HCT116 (cell line): ENCODE data around the gene PRRX1. TPM values are rescaled to one million over a fixed set of nuclear protein-coding genes. Genes with fewer than 3 reads are reported as not detected.

Experiments
- ATAC-seq: fragments of 200-7000 bp; cut with Tn5 transposase; 2 replicates; pipeline ENCODE4 v1.9.1; 2020; ENCODE audit warnings: mild to moderate bottlenecking, moderate library complexity
- BruUV-seq: library from RNA; stranded (reverse); fragments of 400-500 nt; replicated peaks from 2 replicates; lab custom pipeline; 2021; lab: Mats Ljungman, UMichigan
- CTCF ChIA-PET: fragments of 300-600 bp; sonication (Branson Sonifier 250); formaldehyde crosslinking; loops from one replicate; lab custom pipeline; 2021; ENCODE audit warnings: antibody characterized with exemption; lab: Charles Lee
- POLR2A ChIA-PET: fragments of 300-600, 350-600 bp; sonication (Branson Sonifier 250); formaldehyde crosslinking; loops from one replicate; lab custom pipeline; 2021; ENCODE audit warnings: antibody characterized with exemption; lab: Charles Lee
- RAD21 ChIA-PET, 2 experiments: fragments of 300-600 bp; sonication (Branson Sonifier 250); formaldehyde crosslinking; loops; one replicate each; lab custom pipeline; 2023; ENCODE audit warnings: low total read pairs in 2 of 2; ENCODE audit not compliant: uncharacterized antibody in 2 of 2, unreplicated experiment in 2 of 2, low non-redundant PET in 1 of 2; lab: Charles Lee
- DNase-seq: peaks from one replicate; pipeline ENCODE4 v3.0.0-alpha.2; 2010; ENCODE audit warnings: low read depth, low spot score
- H2AFZ ChIP-seq: fragments of 200-600 bp; shearing (Covaris generic), sonication (generic); 2 replicates; pipeline ENCODE4 v1.6.1; 2017; ENCODE audit warnings: low read depth, mixed run types, mixed read lengths, antibody characterized with exemption, low read length; ENCODE audit not compliant: poor library complexity, severe bottlenecking
- H3K27ac ChIP-seq: 2 replicates; pipeline ENCODE4 v1.5.1; 2012; ENCODE audit warnings: low read depth, low read length
- H3K27me3 ChIP-seq: fragments of 200-600 bp; sonication (generic); 2 replicates; pipeline ENCODE4 v1.6.1; 2016; ENCODE audit warnings: mixed run types, low read length, mixed read lengths; ENCODE audit not compliant: insufficient read depth
- H3K36me3 ChIP-seq, 2 experiments: fragments of 200-500 bp in 1 of 2; fragments of 200-600 bp in 1 of 2; sonication (Bioruptor generic) in 1 of 2; sonication (generic) in 1 of 2; 2 replicates each; pipeline versions ENCODE4 v1.5.1 to v1.6.1; 2014 to 2016; ENCODE audit warnings: low read length in 2 of 2, inconsistent platforms in 1 of 2, mixed read lengths in 1 of 2, mixed run types in 1 of 2; ENCODE audit not compliant: insufficient read depth in 2 of 2, control insufficient read depth in 1 of 2
- H3K4me1 ChIP-seq, 2 experiments: fragments of 200-600 bp in 1 of 2; sonication (generic) in 1 of 2; 2 replicates each; pipeline versions ENCODE4 v1.5.1 to v1.6.1; 2012 to 2017; ENCODE audit warnings: low read length in 2 of 2, inconsistent platforms in 1 of 2, mild to moderate bottlenecking in 1 of 2, mixed read lengths in 1 of 2, mixed run types in 1 of 2, moderate library complexity in 1 of 2; ENCODE audit not compliant: insufficient read depth in 2 of 2, control insufficient read depth in 1 of 2
- H3K4me2 ChIP-seq: fragments of 200-600 bp; sonication (generic); 2 replicates; pipeline ENCODE4 v1.6.1; 2017; ENCODE audit warnings: mixed run types, low read length, mixed read lengths
- H3K4me3 ChIP-seq, 2 experiments: fragments of 200-600 bp in 1 of 2; sonication (generic) in 1 of 2; replicated peaks in 1 of 2; 2 replicates each; pipeline ENCODE4 v1.5.1; 2011 to 2016; ENCODE audit warnings: low read length in 2 of 2, control low read depth in 1 of 2, low read depth in 1 of 2, mild to moderate bottlenecking in 1 of 2, mixed read lengths in 1 of 2, mixed run types in 1 of 2
- H3K79me2 ChIP-seq: fragments of 200-600 bp; sonication (generic); 2 replicates; pipeline ENCODE4 v1.6.1; 2017; ENCODE audit warnings: mild to moderate bottlenecking, mixed run types, low read length, moderate library complexity, mixed read lengths; ENCODE audit not compliant: insufficient read depth
- H3K9ac ChIP-seq: fragments of 200-600 bp; sonication (generic); 2 replicates; pipeline ENCODE4 v1.6.1; 2016; ENCODE audit warnings: low read length, mixed read lengths
- H3K9me2 ChIP-seq: fragments of 200-600 bp; sonication (generic), shearing (Covaris generic); 2 replicates; pipeline ENCODE4 v1.6.1; 2017; ENCODE audit warnings: mixed run types, mild to moderate bottlenecking, moderate library complexity; ENCODE audit not compliant: insufficient read depth
- H3K9me3 ChIP-seq, 2 experiments: fragments of 200-500 bp in 1 of 2; fragments of 200-600 bp in 1 of 2; sonication (Bioruptor generic) in 1 of 2; sonication (generic) in 1 of 2; 2 replicates each; pipeline ENCODE4 v1.6.1; 2014 to 2017; ENCODE audit warnings: low read length in 2 of 2, mixed read lengths in 2 of 2, inconsistent platforms in 1 of 2, low read depth in 1 of 2, mild to moderate bottlenecking in 1 of 2, mixed run types in 1 of 2, moderate library complexity in 1 of 2; ENCODE audit not compliant: control insufficient read depth in 1 of 2, insufficient read depth in 1 of 2
- H4K20me1 ChIP-seq: fragments of 200-600 bp; sonication (generic), shearing (Covaris generic); 2 replicates; pipeline ENCODE4 v1.6.1; 2017; ENCODE audit warnings: mixed run types, mild to moderate bottlenecking, moderate library complexity; ENCODE audit not compliant: insufficient read depth
- ATF3 ChIP-seq: IDR thresholded peaks from 2 replicates; pipeline ENCODE4 v1.6.1; 2012
- CEBPB ChIP-seq: IDR thresholded peaks from 2 replicates; pipeline ENCODE4 v1.6.1; 2012; ENCODE audit warnings: low read depth
- CTCF ChIP-seq, 3 experiments: fragments of 200-600 bp in 1 of 3; sonication (generic) in 1 of 3; IDR thresholded peaks in 2 of 3; conservative IDR thresholded peaks in 1 of 3; 2 replicates each; pipeline ENCODE4 v1.5.1; 2012 to 2017; ENCODE audit warnings: low read depth in 2 of 3, low read length in 2 of 3, antibody characterized with exemption in 1 of 3, borderline replicate concordance in 1 of 3, control low read depth in 1 of 3, mild to moderate bottlenecking in 1 of 3, mixed read lengths in 1 of 3, mixed run types in 1 of 3, moderate library complexity in 1 of 3; ENCODE audit not compliant: insufficient read depth in 1 of 3
- EZH2 ChIP-seq: fragments of 200-600 bp; sonication (generic); IDR thresholded peaks from 2 replicates; pipeline ENCODE4 v1.6.1; 2017; ENCODE audit warnings: antibody characterized with exemption, mixed run types
- FOSL1 ChIP-seq: IDR thresholded peaks from 2 replicates; pipeline ENCODE4 v1.6.1; 2012; ENCODE audit warnings: low read depth
- JUND ChIP-seq: IDR thresholded peaks from 2 replicates; pipeline ENCODE4 v1.6.1; 2012
- MAX ChIP-seq: IDR thresholded peaks from 2 replicates; pipeline ENCODE4 v1.6.1; 2012
- POLR2A ChIP-seq: IDR thresholded peaks from 2 replicates; pipeline ENCODE4 v1.7.0; 2011; ENCODE audit warnings: borderline replicate concordance; ENCODE audit not compliant: insufficient read depth, insufficient read length; ENCODE audit errors: extremely low read depth
- POLR2AphosphoS5 ChIP-seq: IDR thresholded peaks from 2 replicates; pipeline ENCODE4 v1.6.1; 2011; ENCODE audit warnings: mild to moderate bottlenecking, low read depth, low read length, moderate library complexity
- RAD21 ChIP-seq: IDR thresholded peaks from 2 replicates; pipeline ENCODE4 v1.6.1; 2012; ENCODE audit warnings: low read depth, mild to moderate bottlenecking
- SIN3A ChIP-seq: IDR thresholded peaks from 2 replicates; pipeline ENCODE4 v1.6.1; 2012; ENCODE audit warnings: low read depth
- SP1 ChIP-seq: IDR thresholded peaks from 2 replicates; pipeline ENCODE4 v1.6.1; 2012; ENCODE audit warnings: low read depth
- SRF ChIP-seq: IDR thresholded peaks from 2 replicates; pipeline ENCODE4 v1.6.1; 2012; ENCODE audit warnings: low read depth
- TCF7L2 ChIP-seq: IDR thresholded peaks from 2 replicates; pipeline ENCODE4 v1.7.0; 2011; ENCODE audit warnings: borderline replicate concordance, inconsistent platforms; ENCODE audit not compliant: insufficient read depth, insufficient read length; ENCODE audit errors: extremely low read depth
- YY1 ChIP-seq: IDR thresholded peaks from 2 replicates; pipeline ENCODE4 v1.6.1; 2011; ENCODE audit warnings: low read length, low read depth, moderate library complexity, mild to moderate bottlenecking; ENCODE audit not compliant: insufficient replicate concordance; ENCODE audit errors: extremely low read depth
- ZBTB33 ChIP-seq: IDR thresholded peaks from 2 replicates; pipeline ENCODE4 v1.6.1; 2011; ENCODE audit warnings: mild to moderate bottlenecking, low read length, moderate library complexity; ENCODE audit not compliant: insufficient replicate concordance; ENCODE audit errors: extremely low read depth
- ZFX ChIP-seq: fragments of 450-650 bp; IDR thresholded peaks from 2 replicates; pipeline ENCODE4 v1.6.1; 2017
- ZNF274 ChIP-seq: fragments of 200-500 bp; sonication (Bioruptor generic); IDR thresholded peaks from 2 replicates; pipeline ENCODE4 v1.6.1; 2014; ENCODE audit warnings: mild to moderate bottlenecking, low read depth, low read length, inconsistent platforms
- intact Hi-C: fragments of 100-400 bp; cut with micrococcal nuclease; formaldehyde crosslinking; loops from 2 replicates; pipeline ENCODE4 v1.10.0; 2022
- total RNA-seq: library from RNA; stranded (reverse); gene quantifications from one replicate; pipeline ENCODE4 v1.2.1, GENCODE V29; 2021; ENCODE audit not compliant: unreplicated experiment

Gene PRRX1
- total RNA-seq, 1 experiment from 2014 or later: 0.37 TPM

- Histone ChIP-seq H3K9me2 (no peaks in the 10 kb centered on the region), H4K20me1 (no peaks in the 10 kb centered on the region), H2AFZ (no peak overlapping the region), H3K4me3 (no peak overlapping the region), H3K4me1 (no peaks in the 10 kb centered on the region), H3K9me3 (no peaks in the 10 kb centered on the region), H3K27ac (no peak overlapping the region), H3K4me2 (no peak overlapping the region), H3K9ac (no peak overlapping the region), H3K27me3 (no peaks in the 10 kb centered on the region), H3K36me3 (no peaks in the 10 kb centered on the region), H3K79me2 (no peaks in the 10 kb centered on the region)
- CTCF ChIA-PET: no interaction called here
- TF ChIP-seq POLR2AphosphoS5: no peak
- no peak for TF ChIP-seq ZFX
- no peak for TF ChIP-seq CEBPB
- no peak for TF ChIP-seq SRF
- TF ChIP-seq ZNF274: no peak
- no peak for TF ChIP-seq TCF7L2
- no peak for TF ChIP-seq JUND
- TF ChIP-seq RAD21: no peak
- no peak for TF ChIP-seq ZBTB33
- TF ChIP-seq MAX: no peak
- no peak for TF ChIP-seq SP1
- TF ChIP-seq YY1: no peak
- no peak for TF ChIP-seq CTCF (IDR thresholded peaks at IDR 0.05 in 2 of 3, conservative IDR thresholded peaks at IDR 0.05 in 1 of 3; ENCODE audit: borderline replicate concordance in 1 of 3, insufficient read depth in 1 of 3, low read depth in 2 of 3, low read length in 2 of 3)
- TF ChIP-seq EZH2: no peak
- TF ChIP-seq POLR2A: no peak
- TF ChIP-seq FOSL1: no peak
- no peak for TF ChIP-seq SIN3A
- TF ChIP-seq ATF3: no peak
- no TSS peak for BruUV-seq
- POLR2A ChIA-PET: no interaction called here
- DNase-seq: no peak
- RAD21 ChIA-PET: no interaction called here
- no peak for ATAC-seq
- intact Hi-C loops: no loop called here
These were observed 65.5 kb downstream of the PRRX1 start for GRCh38 chr1:170729225-170730002.
